HEK293T (cell line): ENCODE data around the gene ZNF91.

Experiments used
- ARNT ChIP-seq: fragments of 450-650 bp; IDR thresholded peaks from 2 replicates; pipeline ENCODE4 v1.6.1; 2017; ENCODE audit warnings: mild to moderate bottlenecking
- BHLHE40 ChIP-seq: fragments of 450-650 bp; IDR thresholded peaks from 2 replicates; pipeline ENCODE4 v1.6.1; 2016; ENCODE audit warnings: mild to moderate bottlenecking, moderate library complexity, borderline replicate concordance
- ELF4 ChIP-seq: fragments of 450-650 bp; IDR thresholded peaks from 2 replicates; pipeline ENCODE4 v1.6.1; 2017; ENCODE audit warnings: antibody characterized with exemption
- FOXA1 ChIP-seq: fragments of 450-650 bp; IDR thresholded peaks from 2 replicates; pipeline ENCODE4 v1.6.1; 2016; ENCODE audit warnings: mild to moderate bottlenecking
- FOXK2 ChIP-seq: fragments of 450-650 bp; IDR thresholded peaks from 2 replicates; pipeline ENCODE4 v1.6.1; 2016; ENCODE audit warnings: mild to moderate bottlenecking
- FOXM1 ChIP-seq: fragments of 450-650 bp; IDR thresholded peaks from 2 replicates; pipeline ENCODE4 v1.6.1; 2017; ENCODE audit warnings: mild to moderate bottlenecking, borderline replicate concordance
- PKNOX1 ChIP-seq: fragments of 450-650 bp; IDR thresholded peaks from 2 replicates; pipeline ENCODE4 v1.6.1; 2016
- SP1 ChIP-seq: fragments of 450-650 bp; IDR thresholded peaks from 2 replicates; pipeline ENCODE4 v1.6.1; 2017
- SUZ12 ChIP-seq: fragments of 450-650 bp; IDR thresholded peaks from 2 replicates; pipeline ENCODE4 v1.6.1; 2016; ENCODE audit warnings: mild to moderate bottlenecking

DNA sequence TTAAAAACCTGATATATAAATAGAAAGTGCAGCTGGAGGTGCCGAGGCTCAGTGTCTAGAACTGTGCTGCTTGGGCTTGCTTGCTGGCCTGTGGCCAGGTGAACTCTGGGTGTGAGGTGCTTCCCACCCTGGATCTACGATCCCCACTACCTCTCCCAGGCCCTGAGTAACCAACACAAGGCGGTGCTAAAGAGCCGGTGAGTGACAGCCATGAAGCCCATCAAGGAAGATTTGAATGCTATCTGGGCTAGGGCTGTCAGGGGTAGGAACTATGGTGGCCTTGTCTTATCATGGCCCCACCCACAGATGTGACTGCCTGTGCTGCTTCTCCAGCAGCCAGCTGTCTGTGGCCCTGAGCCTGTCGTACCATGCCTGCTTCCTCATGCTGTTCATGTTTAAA is 25.6 kb upstream of the ZNF91 start:
- TF ChIP-seq FOXM1 (no peak), ELF4 (no peak), SP1 (no peak), SUZ12 (no peak), PKNOX1 (no peak), ARNT (no peak), FOXA1 (no peak), BHLHE40 (no peak), FOXK2 (no peak)
